GM21717 (cell line): ENCODE measurements around the gene UBE3D.

Source experiments
- ATAC-seq: cut with Tn5 transposase; IDR thresholded peaks from one replicate; pipeline ENCODE4 v1.9.1; 2021; ENCODE audit warnings: mild to moderate bottlenecking, moderate library complexity; ENCODE audit not compliant: unreplicated experiment

Gene UBE3D

GRCh38 chr6:83065511-83066192 lies at the start of gene UBE3D:
UBE3D (minus strand) TSS chr6:83065841; CDS start chr6:83065718, 123 bp downstream.
- ATAC-seq = peak; percentile 66

- no peak for ATAC-seq
These were observed 48.5 kb upstream of the UBE3D start for GRCh38 chr6:83114164-83114563.

- no peak for ATAC-seq
These were observed 47.6 kb upstream of the UBE3D start for GRCh38 chr6:83113258-83113657.

GRCh38 chr6:83108378-83108777 lies 42.7 kb upstream of the UBE3D start:
- ATAC-seq = no peak

- ATAC-seq = no peak
These were observed 32.9 kb upstream of the UBE3D start for GRCh38 chr6:83098589-83098988.

- no peak for ATAC-seq
These were observed 32.0 kb upstream of the UBE3D start for GRCh38 chr6:83097675-83098074.

- ATAC-seq = no peak
These were observed 31.6 kb upstream of the UBE3D start for GRCh38 chr6:83097204-83097603.

GRCh38 chr6:83096791-83097190 lies 31.1 kb upstream of the UBE3D start:
- ATAC-seq = no peak

GRCh38 chr6:83092756-83093399 lies 27.2 kb upstream of the UBE3D start:
- ATAC-seq = no peak

GRCh38 chr6:83086751-83087150 lies 21.1 kb upstream of the UBE3D start:
- ATAC-seq = peak; percentile 99

- no peak for ATAC-seq
These were observed 17.8 kb upstream of the UBE3D start for GRCh38 chr6:83083476-83083875.

GRCh38 chr6:83073615-83074014 lies 8.0 kb upstream of the UBE3D start:
- no peak for ATAC-seq

GRCh38 chr6:83072726-83073125 lies 7.1 kb upstream of the UBE3D start:
- ATAC-seq = no peak

GRCh38 chr6:83071707-83072106 lies 6.1 kb upstream of the UBE3D start:
- ATAC-seq = no peak

- peak; percentile 63 for ATAC-seq
These were observed 5.4 kb upstream of the UBE3D start for GRCh38 chr6:83071023-83071422.

GRCh38 chr6:83069633-83070032 lies 4.0 kb upstream of the UBE3D start:
- no peak for ATAC-seq

- no peak for ATAC-seq
These were observed 3.0 kb upstream of the UBE3D start for GRCh38 chr6:83068616-83069015.

- peak; percentile 88 for ATAC-seq
These were observed 2.1 kb upstream of the UBE3D start, which contains the start of gene DOP1A for GRCh38 chr6:83067448-83068439. DOP1A (plus strand) TSS chr6:83067671; CDS start chr6:83096978, 29,307 bp downstream.

- no peak for ATAC-seq
These were observed 3.4 kb downstream of the UBE3D start for GRCh38 chr6:83062225-83062624.

GRCh38 chr6:83061190-83061589 lies 4.5 kb downstream of the UBE3D start:
- no peak for ATAC-seq

- ATAC-seq = peak; percentile 77
These were observed 7.8 kb downstream of the UBE3D start for GRCh38 chr6:83057705-83058321.
